GM12878 (cell line): ENCODE measurements around the gene GRB10. TPM values are rescaled to one million over a fixed set of nuclear protein-coding genes. Genes with fewer than 3 reads are reported as not detected.

Experiments used
- ATAC-seq: fragments of 200-7000 bp; cut with Tn5 transposase; 3 replicates; pipeline ENCODE4 v1.9.1; 2020; ENCODE audit warnings: mild to moderate bottlenecking, moderate library complexity
- BruUV-seq: library from RNA; stranded (reverse); fragments of 400-500 nt; replicated peaks from 2 replicates; lab custom pipeline; 2021; lab: Mats Ljungman, UMichigan
- CTCF ChIA-PET: fragments of 300-600 bp; sonication (Branson Sonifier 250); formaldehyde crosslinking; extraction: SDS; loops from one replicate; lab custom pipeline; 2021; ENCODE audit warnings: inconsistent platforms; lab: Yijun Ruan, JAX
- POLR2A ChIA-PET: fragments of 350-600 bp; formaldehyde crosslinking; extraction: SDS; loops from one replicate; lab custom pipeline; 2021; ENCODE audit warnings: inconsistent platforms; lab: Charles Lee
- RAD21 ChIA-PET: fragments of 300-600 bp; sonication (Branson Sonifier 250); formaldehyde crosslinking; loops from one replicate; lab custom pipeline; 2023; ENCODE audit warnings: antibody characterized with exemption; ENCODE audit not compliant: unreplicated experiment; lab: Charles Lee
- SMC1A ChIA-PET: fragments of 300-600 bp; sonication (Branson Sonifier 250); formaldehyde crosslinking; loops from one replicate; lab custom pipeline; 2023; ENCODE audit not compliant: unreplicated experiment, uncharacterized antibody; lab: Charles Lee
- DNase-seq: peaks from one replicate; pipeline ENCODE4 v3.0.0-alpha.2; 2011; ENCODE audit warnings: low read depth, low spot score
- FAIRE-seq: peaks from 3 replicates; lab custom pipeline; 2011; peaks lifted over from hg19 to GRCh38; lab: Jason Lieb, UNC
- H2AFZ ChIP-seq: 2 replicates; pipeline ENCODE4 v1.6.0; 2011; ENCODE audit warnings: low read depth, low read length, control low read depth; ENCODE audit not compliant: control insufficient read depth
- H3K27ac ChIP-seq: 2 replicates; pipeline ENCODE4 v1.5.1; 2011; ENCODE audit warnings: control low read depth; ENCODE audit not compliant: control insufficient read depth, insufficient read depth
- H3K27me3 ChIP-seq, 2 experiments: replicated peaks in 1 of 2; 2 replicates each; pipeline versions ENCODE4 v1.6.0 to v1.6.1; 2011; ENCODE audit warnings: low read length in 1 of 2; ENCODE audit not compliant: control insufficient read depth in 2 of 2, insufficient read depth in 2 of 2
- H3K36me3 ChIP-seq, 2 experiments: 2 replicates each; pipeline ENCODE4 v1.5.1; 2011; ENCODE audit warnings: low read length in 1 of 2; ENCODE audit not compliant: control insufficient read depth in 2 of 2, insufficient read depth in 2 of 2
- H3K4me1 ChIP-seq: 2 replicates; pipeline ENCODE4 v1.6.1; 2011; ENCODE audit warnings: mild to moderate bottlenecking, low read length, moderate library complexity, mixed read lengths; ENCODE audit not compliant: control insufficient read depth, insufficient read depth
- H3K4me2 ChIP-seq: 2 replicates; pipeline ENCODE4 v1.6.0; 2011; ENCODE audit warnings: control low read depth; ENCODE audit not compliant: control insufficient read depth, insufficient read depth
- H3K4me3 ChIP-seq: fragments of 200-600 bp; sonication (generic); 2 replicates; pipeline ENCODE4 v1.5.1; 2016
- H3K79me2 ChIP-seq: 2 replicates; pipeline ENCODE4 v1.6.0; 2011; ENCODE audit warnings: low read length; ENCODE audit not compliant: control insufficient read depth, insufficient read depth
- H3K9ac ChIP-seq: 2 replicates; pipeline ENCODE4 v1.8.0; 2011; ENCODE audit warnings: low read length, control low read depth, mixed read lengths; ENCODE audit not compliant: control insufficient read depth, insufficient read depth
- H3K9me3 ChIP-seq: replicated peaks from 3 replicates; pipeline ENCODE4 v1.5.1; 2011; ENCODE audit warnings: mild to moderate bottlenecking, low read length; ENCODE audit not compliant: control insufficient read depth, insufficient read depth
- H4K20me1 ChIP-seq: 2 replicates; pipeline ENCODE4 v1.6.0; 2011; ENCODE audit not compliant: control insufficient read depth, insufficient read depth
- BACH1 ChIP-seq: fragments of 450-650 bp; IDR thresholded peaks from 2 replicates; pipeline ENCODE4 v1.6.1; 2017; ENCODE audit warnings: mild to moderate bottlenecking, borderline replicate concordance
- CBFB ChIP-seq: IDR thresholded peaks from 2 replicates; pipeline ENCODE4 v1.6.1; 2016; ENCODE audit warnings: antibody characterized with exemption, low read depth
- EP300 ChIP-seq, 2 experiments: fragments of 150-350 bp in 1 of 2; IDR thresholded peaks; 2 replicates each; pipeline ENCODE4 v1.6.1; 2011 to 2012; ENCODE audit warnings: low read depth in 2 of 2, low read length in 2 of 2, borderline replicate concordance in 1 of 2, improper control_type of control experiment in 1 of 2, inconsistent platforms in 1 of 2; ENCODE audit not compliant: control insufficient read depth in 1 of 2
- EZH2 ChIP-seq: IDR thresholded peaks from 2 replicates; pipeline ENCODE4 v1.6.1; 2012; ENCODE audit warnings: low read depth, mild to moderate bottlenecking, control low read depth, inconsistent platforms, low read length, borderline replicate concordance; ENCODE audit not compliant: control insufficient read depth
- GABPA ChIP-seq: IDR thresholded peaks from 2 replicates; pipeline ENCODE4 v1.6.1; 2014; ENCODE audit warnings: antibody characterized with exemption, low read depth, mild to moderate bottlenecking, inconsistent platforms
- IKZF1 ChIP-seq: fragments of 450-650 bp; conservative IDR thresholded peaks from 2 replicates; pipeline ENCODE4 v1.6.1; 2017; ENCODE audit warnings: antibody characterized with exemption, mild to moderate bottlenecking
- IRF3 ChIP-seq: fragments of 450-650 bp; IDR thresholded peaks from 2 replicates; pipeline ENCODE4 v1.6.1; 2014; ENCODE audit warnings: mild to moderate bottlenecking
- MEF2A ChIP-seq: IDR thresholded peaks from 2 replicates; pipeline ENCODE4 v1.6.1; 2011; ENCODE audit warnings: low read depth, mild to moderate bottlenecking, low read length, moderate library complexity; ENCODE audit not compliant: insufficient read depth
- NFYA ChIP-seq: IDR thresholded peaks from 2 replicates; pipeline ENCODE4 v1.6.1; 2011; ENCODE audit warnings: low read depth, mild to moderate bottlenecking, low read length, improper control_type of control experiment, borderline replicate concordance
- NR2C2 ChIP-seq: IDR thresholded peaks from 2 replicates; pipeline ENCODE4 v1.6.1; 2011; ENCODE audit warnings: borderline replicate concordance, low read depth; ENCODE audit not compliant: control insufficient read depth, insufficient read length
- STAT1 ChIP-seq: fragments of 450-650 bp; conservative IDR thresholded peaks from 2 replicates; pipeline ENCODE4 v1.6.1; 2014; ENCODE audit warnings: antibody characterized with exemption, mild to moderate bottlenecking
- TCF7 ChIP-seq: IDR thresholded peaks from 2 replicates; pipeline ENCODE4 v1.6.1; 2014; ENCODE audit warnings: antibody characterized with exemption, borderline replicate concordance
- WGBS: methylation state at CpG from one replicate; pipeline ENCODE4 v1.1.6; 2016; ENCODE audit warnings: low lambda C conversion rate; ENCODE audit not compliant: insufficient replicate concordance, insufficient coverage; ENCODE audit errors: missing lambda C conversion rate; 5-methylcytosine and 5-hydroxymethylcytosine counted together
- in situ Hi-C: fragments of 300-500 bp; cut with MboI; formaldehyde crosslinking; loops from 9 replicates; pipeline ENCODE4 v1.14.3; 2018; ENCODE audit warnings: mixed read lengths
- intact Hi-C: fragments of 100-400 bp; cut with micrococcal nuclease; formaldehyde crosslinking; loops from one replicate; pipeline ENCODE4 v1.14.2; 2022; ENCODE audit not compliant: unreplicated experiment
- polyA plus RNA-seq, 11 experiments: library from polyadenylated mRNA; depleted of rRNA in 4 of 11; unstranded in 6 of 11; stranded (reverse) in 5 of 11; fragments of >200 nt; fragmentation: Nextera tagmentation in 4 of 11; fragmentation: Illumina TruSeq in 1 of 11; extraction: Ambion mirVana in 4 of 11; extraction: Trizol in 1 of 11; gene quantifications; 1 replicate in 1 of 11; 2 replicates in 10 of 11; pipeline versions ENCODE4 v1.2.1 to v1.2.3, GENCODE V29; 2011 to 2016; ENCODE audit warnings: inconsistent platforms in 2 of 11, missing spikeins in 2 of 11, low read depth in 1 of 11
- total RNA-seq, 4 experiments: library from RNA; depleted of rRNA in 3 of 4; stranded (reverse); fragments of >200 nt in 3 of 4; fragmentation: Illumina TruSeq in 1 of 4; extraction: Trizol in 1 of 4; gene quantifications; 2 replicates each; pipeline versions ENCODE4 v1.2.1 to v1.2.3, GENCODE V29; 2013 to 2021

GRB10 gene
- total and polyA plus RNA-seq, 10 of the 15 experiments (the other 5 are each of a cell fraction or from before 2014, with no cell fraction given): 0.04 to 0.33 TPM; not detected in 8

DNA sequence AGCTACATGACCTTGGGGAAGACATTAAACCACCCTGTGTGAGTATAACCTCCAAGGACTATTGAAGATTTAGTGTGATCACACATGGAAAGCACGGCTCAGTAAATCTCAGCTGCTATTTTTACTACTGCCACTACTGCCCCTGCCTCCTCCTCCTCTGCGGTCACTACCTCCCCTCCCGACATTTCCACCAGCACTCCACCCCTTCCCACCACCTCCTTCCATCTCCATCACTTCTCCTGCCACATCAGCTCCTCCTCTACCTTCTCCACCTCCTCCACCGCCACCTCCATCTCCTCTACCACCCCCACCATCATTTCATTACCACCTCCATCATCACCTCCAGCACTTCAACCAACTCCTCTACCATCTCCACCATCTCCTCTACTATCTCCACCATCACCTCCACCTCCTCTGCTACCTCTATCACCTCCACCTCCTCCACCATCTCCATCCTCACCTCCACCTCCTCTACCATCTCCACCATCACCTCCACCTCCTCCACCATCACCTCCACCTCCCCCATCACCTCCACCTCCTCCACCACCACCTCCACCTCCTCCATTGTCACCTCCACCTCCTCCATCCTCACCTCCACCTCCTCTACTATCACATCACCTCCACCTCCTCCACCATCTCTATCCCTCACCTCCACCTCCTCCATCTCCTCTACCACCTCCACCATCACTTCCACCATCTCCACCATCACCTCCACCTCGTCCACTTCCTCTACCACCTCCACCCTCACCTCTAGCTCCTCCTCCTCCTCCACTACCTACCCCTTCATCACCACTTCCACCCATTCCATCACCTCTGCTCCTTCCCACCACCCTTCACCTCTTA is 69.4 kb downstream of the GRB10 start:
- FAIRE-seq (no peak), DNase-seq (no peak), ATAC-seq (no peak)
- ChIA-PET RAD21 (no interaction called here), POLR2A (no interaction called here), CTCF (interaction anchor here (0.6 kb wide), 1 partner anchor 358 kb away, joined by 3 read pairs; no protein-coding TSS in a partner anchor), SMC1A (interaction anchor here (0.6 kb wide), 1 partner anchor 741 kb away, joined by 3 read pairs; no protein-coding TSS in a partner anchor)
- H3K79me2 ChIP-seq: no peaks in the 10 kb centered on the region
- no TSS peak for BruUV-seq
- no peak overlapping the region for H3K27ac ChIP-seq
- no peak overlapping the region for H2AFZ ChIP-seq
- H4K20me1 ChIP-seq: no peaks in the 10 kb centered on the region
- no peak overlapping the region for H3K4me2 ChIP-seq
- no peaks in the 10 kb centered on the region for H3K36me3 ChIP-seq
- peaks cover 0 to 2% of the 10 kb centered on the region in 2 experiments; a peak in 1 of 4 replicates for H3K27me3 ChIP-seq
- no peak overlapping the region for H3K4me3 ChIP-seq
- TF ChIP-seq NR2C2 (no peak), IRF3 (no peak), BACH1 (no peak), STAT1 (no peak), CBFB (no peak), GABPA (no peak), EZH2 (no peak), TCF7 (no peak), IKZF1 (no peak), NFYA (no peak), MEF2A (no peak), EP300 (IDR thresholded peaks at IDR 0.05; ENCODE audit: borderline replicate concordance in 1 of 2, control insufficient read depth in 1 of 2, low read depth in 2 of 2, low read length in 2 of 2) (no peak)
- H3K9ac ChIP-seq: no peak overlapping the region
- 12% methylated on average over 5 of the region's 5 CpGs for WGBS
- no peaks in the 10 kb centered on the region for H3K9me3 ChIP-seq
- intact Hi-C loops (no loop called here), in situ Hi-C loops (no loop called here)
- H3K4me1 ChIP-seq: no peaks in the 10 kb centered on the region
